HG02571 (cell line): Measurements from ENCODE around the gene SORT1.

ENCODE experiments used
- ATAC-seq: cut with Tn5 transposase; IDR thresholded peaks from one replicate; pipeline ENCODE4 v1.9.1; 2021; ENCODE audit warnings: mild to moderate bottlenecking, moderate library complexity; ENCODE audit not compliant: unreplicated experiment

SORT1 gene

GRCh38 chr1:109277434-109278204, 120.1 kb downstream of the SORT1 start:
- no peak for ATAC-seq

GRCh38 chr1:109275706-109276345, 121.9 kb downstream of the SORT1 start:
- ATAC-seq: no peak

GRCh38 chr1:109274533-109275476, 122.9 kb downstream of the SORT1 start:
- no peak for ATAC-seq

DNA sequence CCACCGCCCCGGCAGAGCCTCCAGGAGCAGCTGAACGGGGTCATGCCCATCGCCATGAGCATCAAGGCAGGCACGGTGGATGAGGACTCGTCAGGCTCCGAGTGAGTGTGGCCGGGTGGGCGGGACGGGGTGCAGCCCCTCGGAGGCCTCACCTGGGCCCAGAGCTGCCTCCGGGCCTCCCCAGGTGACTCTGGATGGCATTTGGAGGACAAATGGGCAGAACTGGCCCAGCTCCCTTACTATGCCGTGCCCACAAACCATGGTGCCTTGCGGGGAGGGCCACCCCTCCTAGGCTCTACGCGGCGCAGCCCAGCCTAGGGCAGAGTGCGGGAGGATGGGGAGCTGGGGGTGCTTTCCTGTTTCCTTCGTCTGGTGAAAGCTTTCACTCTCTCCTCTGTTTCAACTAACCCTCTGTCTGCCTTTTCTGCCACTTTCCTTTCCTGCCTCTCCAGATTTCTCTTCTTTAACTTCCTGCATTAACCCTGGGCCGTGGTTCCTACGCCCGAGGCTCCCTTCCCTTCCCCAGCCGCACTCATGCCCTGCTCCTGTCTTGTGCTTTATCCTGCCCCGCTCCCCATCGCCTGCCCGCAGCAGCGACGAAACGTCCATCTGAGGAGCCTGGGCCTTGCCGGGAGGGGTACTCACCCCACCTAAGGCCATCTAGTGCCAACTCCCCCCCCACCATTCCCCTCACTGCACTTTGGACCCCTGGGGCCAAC, 124.0 kb downstream of the SORT1 start:
- no peak for ATAC-seq

DNA sequence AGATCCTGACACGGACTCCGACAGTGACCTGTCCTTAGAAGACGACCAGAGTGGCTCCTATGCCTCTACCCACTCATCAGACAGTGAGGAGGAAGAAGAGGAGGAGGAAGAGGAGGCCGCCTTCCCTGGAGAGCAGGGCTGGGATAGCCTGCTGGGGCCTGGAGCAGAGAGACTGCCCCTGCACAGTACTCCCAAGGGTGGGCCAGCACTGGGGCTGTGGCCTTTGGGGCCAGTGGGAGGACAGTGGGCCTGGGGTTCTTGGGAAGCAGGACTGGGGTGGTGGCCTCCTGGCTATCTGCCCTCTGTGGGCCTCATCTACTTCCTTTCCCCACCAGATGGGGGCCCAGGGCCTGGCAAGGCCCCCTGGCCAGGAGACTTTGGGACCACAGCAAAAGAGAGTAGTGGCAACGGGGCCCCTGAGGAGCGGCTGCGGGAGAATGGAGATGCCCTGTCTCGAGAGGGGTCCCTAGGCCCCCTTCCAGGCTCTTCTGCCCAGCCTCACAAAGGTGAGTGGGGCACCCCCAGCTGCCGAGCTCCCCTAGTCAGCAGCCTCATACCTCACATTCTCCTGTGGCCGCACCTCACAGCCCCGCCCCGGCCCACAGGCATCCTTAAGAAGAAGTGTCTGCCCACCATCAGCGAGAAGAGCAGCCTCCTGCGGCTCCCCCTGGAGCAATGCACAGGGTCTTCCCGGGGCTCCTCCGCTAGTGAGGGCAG, 124.7 kb downstream of the SORT1 start:
- no peak for ATAC-seq

DNA sequence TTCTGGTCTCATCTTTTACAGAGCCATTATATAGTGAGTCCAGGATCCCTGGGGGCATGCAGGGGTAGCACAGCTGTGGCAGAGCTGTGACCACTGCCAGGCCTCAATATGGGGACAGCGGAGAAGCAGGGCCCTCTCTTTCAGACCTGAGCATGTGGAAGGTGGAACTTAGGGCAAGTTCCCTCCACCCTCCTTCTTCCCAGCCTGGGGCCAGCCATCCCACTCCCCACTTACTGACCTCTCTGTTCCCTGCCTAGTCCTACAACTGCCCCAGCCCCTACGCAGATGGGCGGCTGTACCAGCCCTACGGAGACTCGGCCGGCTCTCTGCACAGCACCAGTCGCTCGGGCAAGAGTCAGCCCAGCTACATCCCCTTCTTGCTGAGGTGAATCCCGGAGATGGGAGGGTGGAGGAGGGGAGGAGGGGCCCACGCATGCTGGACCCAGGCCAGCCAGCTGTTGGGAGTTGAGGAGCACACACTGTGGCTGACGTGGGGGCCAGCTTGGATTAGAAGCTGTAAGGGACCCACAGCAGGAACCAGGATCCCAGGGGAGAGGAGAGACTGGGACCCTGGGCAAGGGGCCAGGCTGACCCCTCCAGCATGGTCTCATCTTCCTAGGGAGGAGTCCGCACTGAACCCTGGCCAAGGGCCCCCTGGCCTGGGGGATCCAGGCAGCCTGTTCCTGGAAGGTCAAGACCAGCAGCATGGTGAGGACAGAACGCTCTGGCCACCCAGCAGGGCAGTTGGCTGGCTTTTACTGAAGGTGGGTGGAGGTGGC, 125.5 kb downstream of the SORT1 start:
- ATAC-seq: no peak

- no peak for ATAC-seq
Observed at GRCh38 chr1:109271458-109271857, 126.3 kb downstream of the SORT1 start.

DNA sequence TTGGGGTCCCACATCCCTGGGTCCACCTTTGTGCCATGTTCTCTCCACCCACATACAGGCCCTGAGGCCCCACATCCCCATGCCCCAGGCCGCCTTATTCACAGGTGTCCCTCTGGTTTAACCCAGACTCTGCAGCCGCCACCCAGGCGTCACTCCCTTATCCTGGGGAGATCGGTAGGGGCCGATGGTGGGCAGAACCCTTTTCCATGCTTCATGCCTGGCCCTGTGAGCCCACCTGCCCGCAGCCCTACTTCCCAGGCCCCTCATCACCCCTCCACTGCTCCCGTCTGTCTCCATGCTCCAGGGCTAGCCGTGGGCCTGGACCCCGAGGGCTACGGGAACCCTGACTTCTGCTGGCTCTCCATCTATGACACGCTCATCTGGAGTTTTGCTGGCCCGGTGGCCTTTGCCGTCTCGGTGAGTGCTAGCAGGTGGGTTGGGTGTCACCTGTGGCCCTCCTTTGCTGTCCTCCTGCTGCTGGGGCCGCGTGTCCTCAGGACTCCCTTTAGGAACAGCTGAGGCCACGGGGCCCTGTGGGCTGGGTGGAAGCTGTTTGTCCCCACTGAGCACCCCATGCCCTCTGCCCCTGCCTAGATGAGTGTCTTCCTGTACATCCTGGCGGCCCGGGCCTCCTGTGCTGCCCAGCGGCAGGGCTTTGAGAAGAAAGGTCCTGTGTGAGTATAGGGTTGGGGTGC, 126.9 kb downstream of the SORT1 start:
- ATAC-seq: no peak

DNA sequence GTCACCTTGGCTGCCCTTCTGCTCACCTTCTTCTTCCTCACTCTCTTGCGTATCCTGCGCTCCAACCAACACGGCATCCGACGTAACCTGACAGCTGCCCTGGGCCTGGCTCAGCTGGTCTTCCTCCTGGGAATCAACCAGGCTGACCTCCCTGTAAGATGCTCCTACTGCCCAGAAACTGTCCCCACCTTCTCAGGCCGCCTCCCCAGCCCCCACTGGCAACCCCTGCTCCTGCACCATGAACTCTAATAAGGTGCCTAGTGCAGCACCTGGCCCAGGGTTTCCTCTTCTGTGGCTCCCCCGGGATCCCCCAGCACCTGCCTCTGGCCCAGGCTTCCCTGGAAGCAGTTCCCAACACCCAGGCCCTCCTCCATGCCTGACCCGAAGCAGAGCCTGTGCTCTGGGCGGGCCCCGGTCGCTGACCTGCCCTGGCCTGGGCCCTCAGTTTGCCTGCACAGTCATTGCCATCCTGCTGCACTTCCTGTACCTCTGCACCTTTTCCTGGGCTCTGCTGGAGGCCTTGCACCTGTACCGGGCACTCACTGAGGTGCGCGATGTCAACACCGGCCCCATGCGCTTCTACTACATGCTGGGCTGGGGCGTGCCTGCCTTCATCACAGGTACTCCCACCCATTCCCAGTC, 127.6 kb downstream of the SORT1 start:
- no peak for ATAC-seq

- ATAC-seq: no peak
Observed at GRCh38 chr1:109269212-109269980, 128.3 kb downstream of the SORT1 start.

DNA sequence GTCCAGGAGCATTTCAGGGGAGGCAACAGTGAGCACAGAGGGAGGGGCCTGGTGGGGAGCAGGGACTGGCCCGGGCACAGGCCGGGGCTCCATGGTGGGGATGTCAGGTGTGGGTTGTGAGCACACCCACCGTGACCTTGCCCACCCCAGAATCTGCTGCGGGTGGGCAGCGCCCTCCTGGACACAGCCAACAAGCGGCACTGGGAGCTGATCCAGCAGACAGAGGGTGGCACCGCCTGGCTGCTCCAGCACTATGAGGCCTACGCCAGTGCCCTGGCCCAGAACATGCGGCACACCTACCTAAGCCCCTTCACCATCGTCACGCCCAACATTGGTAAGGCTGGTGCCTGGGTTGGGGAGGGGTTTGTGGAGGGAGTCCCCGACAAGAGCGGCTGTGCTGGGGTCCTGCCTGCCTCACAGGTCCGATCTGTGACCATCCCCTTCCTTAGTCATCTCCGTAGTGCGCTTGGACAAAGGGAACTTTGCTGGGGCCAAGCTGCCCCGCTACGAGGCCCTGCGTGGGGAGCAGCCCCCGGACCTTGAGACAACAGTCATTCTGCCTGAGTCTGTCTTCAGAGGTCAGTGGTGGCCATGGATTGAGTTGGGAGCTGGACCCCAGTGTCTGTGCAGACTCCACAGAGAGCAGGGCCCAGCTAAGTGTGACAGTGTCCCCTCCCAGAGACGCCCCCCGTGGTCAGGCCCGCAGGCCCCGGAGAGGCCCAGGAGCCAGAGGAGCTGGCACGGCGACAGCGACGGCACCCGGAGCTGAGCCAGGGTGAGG, 129.1 kb downstream of the SORT1 start:
- ATAC-seq: no peak

DNA sequence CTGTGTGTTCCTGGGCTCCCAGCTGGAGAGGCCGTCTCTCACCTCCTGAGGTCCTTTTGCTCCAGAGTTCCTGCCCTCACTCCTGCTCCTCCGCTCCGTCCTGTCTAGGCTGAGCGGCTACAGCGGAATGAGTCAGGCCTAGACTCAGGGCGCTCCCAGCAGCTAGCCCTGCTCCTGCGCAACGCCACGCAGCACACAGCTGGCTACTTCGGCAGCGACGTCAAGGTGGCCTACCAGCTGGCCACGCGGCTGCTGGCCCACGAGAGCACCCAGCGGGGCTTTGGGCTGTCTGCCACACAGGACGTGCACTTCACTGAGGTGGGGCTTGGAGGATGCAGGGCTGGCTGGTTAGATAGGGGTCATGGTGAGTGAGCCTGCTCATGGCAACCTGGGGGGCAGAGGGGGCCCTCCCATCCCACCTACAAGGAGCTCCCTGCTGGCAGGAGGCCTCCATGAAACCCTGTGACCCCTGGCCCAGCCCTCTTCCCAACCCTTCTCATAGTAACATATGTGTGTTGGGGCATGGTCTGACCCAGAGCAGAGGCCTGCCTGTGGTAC, 129.9 kb downstream of the SORT1 start:
- ATAC-seq: no peak

- no peak for ATAC-seq
Observed at GRCh38 chr1:109266965-109267364, 130.8 kb downstream of the SORT1 start.

DNA sequence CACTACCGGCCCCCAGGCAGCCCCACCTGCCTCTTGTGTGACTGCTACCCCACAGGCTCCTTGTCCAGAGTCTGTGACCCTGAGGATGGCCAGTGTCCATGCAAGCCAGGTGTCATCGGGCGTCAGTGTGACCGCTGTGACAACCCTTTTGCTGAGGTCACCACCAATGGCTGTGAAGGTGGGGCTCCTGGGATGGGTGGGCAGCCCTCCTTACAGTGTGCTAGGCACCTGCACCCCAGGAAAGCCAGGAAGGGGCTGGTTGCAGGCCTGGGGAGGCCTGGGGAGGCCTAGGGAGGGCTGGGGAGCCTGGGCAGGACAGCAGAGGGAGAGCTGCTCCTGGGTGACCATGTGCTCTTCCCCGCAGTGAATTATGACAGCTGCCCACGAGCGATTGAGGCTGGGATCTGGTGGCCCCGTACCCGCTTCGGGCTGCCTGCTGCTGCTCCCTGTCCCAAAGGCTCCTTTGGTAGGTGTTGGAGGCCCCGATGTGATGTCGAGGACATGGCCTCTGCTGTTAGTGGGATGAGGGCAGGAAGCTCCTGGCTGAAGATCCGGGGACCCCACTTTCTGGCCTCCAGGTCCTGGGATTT, 131.9 kb downstream of the SORT1 start:
- no peak for ATAC-seq

- ATAC-seq: no peak
Observed at GRCh38 chr1:109265016-109265415, 132.7 kb downstream of the SORT1 start.

DNA sequence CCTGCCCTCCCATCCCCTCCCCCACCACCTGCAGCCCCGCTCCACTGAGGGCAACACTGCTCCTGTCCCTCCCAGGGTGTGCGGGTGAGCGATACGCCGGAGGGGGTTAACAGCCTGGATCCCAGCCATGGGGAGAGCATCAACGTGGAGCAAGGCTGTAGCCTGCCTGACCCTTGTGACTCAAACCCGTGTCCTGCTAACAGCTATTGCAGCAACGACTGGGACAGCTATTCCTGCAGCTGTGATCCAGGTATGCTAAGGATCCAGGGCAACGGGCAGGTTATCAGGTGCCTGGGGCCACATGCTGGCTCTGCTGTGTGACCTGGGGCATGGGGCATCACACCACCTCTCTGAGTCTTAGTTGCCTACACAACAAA, 133.4 kb downstream of the SORT1 start:
- ATAC-seq: no peak
